ENCODE measurements around the gene CYB561D2.

Gene CYB561D2

GRCh38 chr3:50334339-50335075 is 16.2 kb upstream of the CYB561D2 start:
- Histone ChIP-seq H3K36me3 (peaks cover 53 to 77% (median 71%) of the 10 kb centered on the region in 11 experiments), H3K9me3 (replicated peaks in 1 of 11) (no peaks in the 10 kb centered on the region), H3K4me1 (peaks cover 45 to 60% (median 55%) of the 10 kb centered on the region in 10 experiments), H4K20me1 (peaks cover 74 to 78% (median 76%) of the 10 kb centered on the region in 11 experiments), H3K4me3 (peak overlapping the region in 6 of 10 experiments; percentile 15 to 89 (median 84); a peak in 8 of 20 replicates), H3K27ac (peak overlapping the region in 7 of 11 experiments; percentile 3 to 37 (median 31); a peak in 7 of 22 replicates), H3K4me2 (peak overlapping the region; percentile 87 to 100 (median 98)), H3K9ac (peak overlapping the region; percentile 28 to 97 (median 92); a peak in 20 of 22 replicates), H3K27me3 (peaks cover 0 to 4% (median under 1%) of the 10 kb centered on the region in 11 experiments; a peak in 8 of 22 replicates)
- TF ChIP-seq Cebpa-rat (IDR thresholded peaks at IDR 0.05) = no peak

- TF ChIP-seq Cebpa-rat (IDR thresholded peaks at IDR 0.05) = no peak
- Histone ChIP-seq H3K36me3 (peaks cover 32 to 56% (median 50%) of the 10 kb centered on the region in 11 experiments), H3K4me1 (peaks cover 57 to 74% (median 66%) of the 10 kb centered on the region in 10 experiments)
These were observed 14.0 kb upstream of the CYB561D2 start for GRCh38 chr3:50336452-50337174.

GRCh38 chr3:50337175-50337861 is 13.3 kb upstream of the CYB561D2 start:
- peaks cover 25 to 49% (median 43%) of the 10 kb centered on the region in 11 experiments for H3K36me3 ChIP-seq
- peak overlapping the region; percentile 77 to 92 (median 88) for H3K4me3 ChIP-seq
- peak overlapping the region; percentile 85 to 98 (median 95) for H3K9ac ChIP-seq
- TF ChIP-seq Cebpa-rat (IDR thresholded peaks at IDR 0.05) = no peak
- peak overlapping the region; percentile 87 to 99 (median 95) for H3K27ac ChIP-seq
- peaks cover 47 to 49% (median 47%) of the 10 kb centered on the region in 11 experiments for H4K20me1 ChIP-seq
- H3K4me2 ChIP-seq = peak overlapping the region; percentile 87 to 100 (median 98)
- no peaks in the 10 kb centered on the region for H3K9me3 ChIP-seq (replicated peaks in 1 of 11)
- peaks cover 0 to 30% (median 12%) of the 10 kb centered on the region in 11 experiments; a peak in 14 of 22 replicates for H3K27me3 ChIP-seq
- peaks cover 64 to 81% (median 70%) of the 10 kb centered on the region in 10 experiments for H3K4me1 ChIP-seq

More at GRCh38 chr3:50336452-50337174, 14.0 kb upstream of the CYB561D2 start:
- H4K20me1 ChIP-seq = peaks cover 54 to 57% (median 54%) of the 10 kb centered on the region in 11 experiments
- H3K27me3 ChIP-seq = peaks cover 0 to 25% (median 12%) of the 10 kb centered on the region in 11 experiments; a peak in 14 of 22 replicates
- peak overlapping the region; percentile 85 to 98 (median 94) for H3K9ac ChIP-seq
- H3K4me3 ChIP-seq = peak overlapping the region; percentile 77 to 92 (median 88)
- H3K27ac ChIP-seq = peak overlapping the region; percentile 64 to 99 (median 95)
- H3K4me2 ChIP-seq = peak overlapping the region; percentile 87 to 100 (median 98)
- H3K9me3 ChIP-seq (replicated peaks in 1 of 11) = no peaks in the 10 kb centered on the region

- peak overlapping the region; percentile 77 to 92 (median 88) for H3K4me3 ChIP-seq
- peaks cover 31 to 33% (median 31%) of the 10 kb centered on the region in 11 experiments for H4K20me1 ChIP-seq
- H3K27ac ChIP-seq = peak overlapping the region; percentile 87 to 99 (median 95)
- H3K4me1 ChIP-seq = peaks cover 69 to 90% (median 77%) of the 10 kb centered on the region in 10 experiments
- H3K27me3 ChIP-seq = peaks cover 0 to 30% (median 12%) of the 10 kb centered on the region in 11 experiments; a peak in 14 of 22 replicates
- H3K9me3 ChIP-seq (replicated peaks in 1 of 11) = no peaks in the 10 kb centered on the region
- H3K4me2 ChIP-seq = peak overlapping the region; percentile 87 to 100 (median 98)
- H3K9ac ChIP-seq = peak overlapping the region; percentile 85 to 98 (median 95)
- peaks cover 10 to 32% (median 26%) of the 10 kb centered on the region in 11 experiments for H3K36me3 ChIP-seq
- no peak for TF ChIP-seq Cebpa-rat (IDR thresholded peaks at IDR 0.05)
These were observed 11.7 kb upstream of the CYB561D2 start for GRCh38 chr3:50338965-50339364.

- H3K9ac ChIP-seq = peak overlapping the region; percentile 85 to 98 (median 95)
These were observed 11.0 kb upstream of the CYB561D2 start for GRCh38 chr3:50339485-50340146.

GRCh38 chr3:50340147-50340447 is 10.6 kb upstream of the CYB561D2 start:
- Histone ChIP-seq H3K4me1 (peaks cover 63 to 81% (median 73%) of the 10 kb centered on the region in 10 experiments), H3K9me3 (replicated peaks in 1 of 11) (no peaks in the 10 kb centered on the region), H3K4me3 (peak overlapping the region; percentile 58 to 92 (median 88)), H3K9ac (peak overlapping the region; percentile 85 to 98 (median 95)), H3K27ac (peak overlapping the region; percentile 87 to 99 (median 95)), H3K4me2 (peak overlapping the region; percentile 87 to 100 (median 98)), H3K27me3 (peaks cover 0 to 33% (median 14%) of the 10 kb centered on the region in 11 experiments; a peak in 15 of 22 replicates), H3K36me3 (peaks cover 0 to 21% (median 15%) of the 10 kb centered on the region in 11 experiments; a peak in 13 of 22 replicates), H4K20me1 (peaks cover 19 to 22% (median 20%) of the 10 kb centered on the region in 11 experiments; a peak in 21 of 22 replicates)
- no peak for TF ChIP-seq Cebpa-rat (IDR thresholded peaks at IDR 0.05)

More at GRCh38 chr3:50339485-50340146, 11.0 kb upstream of the CYB561D2 start:
- Histone ChIP-seq H3K27me3 (peaks cover 0 to 30% (median 12%) of the 10 kb centered on the region in 11 experiments; a peak in 14 of 22 replicates), H4K20me1 (peaks cover 24 to 26% (median 24%) of the 10 kb centered on the region in 11 experiments), H3K27ac (peak overlapping the region; percentile 87 to 99 (median 95)), H3K4me1 (peaks cover 66 to 83% (median 74%) of the 10 kb centered on the region in 10 experiments), H3K4me3 (peak overlapping the region; percentile 58 to 92 (median 88)), H3K4me2 (peak overlapping the region; percentile 87 to 100 (median 98)), H3K9me3 (replicated peaks in 1 of 11) (no peaks in the 10 kb centered on the region), H3K36me3 (peaks cover 4 to 26% (median 20%) of the 10 kb centered on the region in 11 experiments; a peak in 20 of 22 replicates)
- TF ChIP-seq Cebpa-rat (IDR thresholded peaks at IDR 0.05) = no peak

GRCh38 chr3:50340448-50341329 is 10.0 kb upstream of the CYB561D2 start, which contains the start of gene RASSF1:
TSS of gene RASSF1 (minus strand) at chr3:50340836. CDS start at chr3:50340805, 31 bp downstream.
- H3K4me3 ChIP-seq = peak within 1 kb of the TSS; percentile 58 to 92 (median 88)
- H3K36me3 ChIP-seq = peaks cover 0 to 15% (median 9%) of the 10 kb centered on the region in 11 experiments; a peak in 12 of 22 replicates
- H3K4me2 ChIP-seq = peak within 1 kb of the TSS; percentile 87 to 100 (median 98)
- peaks cover 13 to 16% (median 14%) of the 10 kb centered on the region in 11 experiments; a peak in 21 of 22 replicates for H4K20me1 ChIP-seq
- peak within 1 kb of the TSS; percentile 87 to 99 (median 95) for H3K27ac ChIP-seq
- no peaks in the 10 kb centered on the region for H3K9me3 ChIP-seq (replicated peaks in 1 of 11)
- peaks cover 63 to 81% (median 73%) of the 10 kb centered on the region in 10 experiments for H3K4me1 ChIP-seq
- TF ChIP-seq Cebpa-rat (IDR thresholded peaks at IDR 0.05) = peak in 3 of 11 experiments; percentile 8 to 52 (median 19); a peak in 1 of 22 replicates
- H3K27me3 ChIP-seq = peaks cover 0 to 39% (median 20%) of the 10 kb centered on the region in 11 experiments; a peak in 15 of 22 replicates
- H3K9ac ChIP-seq = peak within 1 kb of the TSS; percentile 85 to 98 (median 95)
